GM23338 (cell line): Measurements from ENCODE around the gene EXOC6B. TPM values are rescaled to one million over a fixed set of nuclear protein-coding genes. Genes with fewer than 3 reads are reported as not detected.

ENCODE experiments used
- ATAC-seq: fragments of 200-7000 bp; cut with Tn5 transposase; 3 replicates; pipeline ENCODE4 v1.9.1; 2020
- DNase-seq: peaks from one replicate; pipeline ENCODE4 v3.0.0-alpha.2; 2015; ENCODE audit warnings: low spot score
- H2AFZ ChIP-seq: fragments of 200-600 bp; sonication (generic); 2 replicates; pipeline ENCODE4 v1.8.0; 2016; ENCODE audit warnings: antibody characterized with exemption, mild to moderate bottlenecking, moderate library complexity
- H3F3A ChIP-seq: fragments of 200-600 bp; sonication (generic); replicated peaks from 2 replicates; pipeline ENCODE4 v1.8.0; 2017; ENCODE audit warnings: antibody characterized with exemption, mixed run types, low read depth
- H3K27ac ChIP-seq: fragments of 200-600 bp; sonication (generic); 2 replicates; pipeline ENCODE4 v1.6.1; 2016; ENCODE audit warnings: low read depth
- H3K27me3 ChIP-seq: fragments of 200-600 bp; sonication (generic); 2 replicates; pipeline ENCODE4 v1.8.0; 2016; ENCODE audit warnings: mild to moderate bottlenecking, mixed run types, moderate library complexity; ENCODE audit not compliant: insufficient read depth
- H3K36me3 ChIP-seq: fragments of 200-600 bp; sonication (generic); 2 replicates; pipeline ENCODE4 v1.8.0; 2016; ENCODE audit warnings: mild to moderate bottlenecking; ENCODE audit not compliant: insufficient read depth
- H3K4me1 ChIP-seq: fragments of 200-600 bp; sonication (generic); 2 replicates; pipeline ENCODE4 v1.8.0; 2016; ENCODE audit warnings: mild to moderate bottlenecking, moderate library complexity; ENCODE audit not compliant: insufficient read depth
- H3K4me2 ChIP-seq: fragments of 200-600 bp; sonication (generic); 2 replicates; pipeline ENCODE4 v1.7.1; 2017; ENCODE audit warnings: mixed run types
- H3K4me3 ChIP-seq: fragments of 200-600 bp; sonication (generic); 2 replicates; pipeline ENCODE4 v1.6.1; 2016; ENCODE audit warnings: mixed run types
- H3K79me2 ChIP-seq: fragments of 200-600 bp; sonication (generic); replicated peaks from 2 replicates; pipeline ENCODE4 v1.8.0; 2017; ENCODE audit warnings: mild to moderate bottlenecking; ENCODE audit not compliant: insufficient read depth
- H3K9me2 ChIP-seq: fragments of 200-600 bp; sonication (generic); 2 replicates; pipeline ENCODE4 v1.8.0; 2017; ENCODE audit not compliant: insufficient read depth
- H4K20me1 ChIP-seq: fragments of 200-600 bp; sonication (generic); replicated peaks from 2 replicates; pipeline ENCODE4 v1.8.0; 2017; ENCODE audit warnings: mild to moderate bottlenecking; ENCODE audit not compliant: insufficient read depth
- H3K27ac Mint-ChIP-seq: 2 replicates; pipeline ENCODE4 v1.8.0; 2020; ENCODE audit warnings: inconsistent platforms, mild to moderate bottlenecking, moderate library complexity, mixed read lengths
- H3K27me3 Mint-ChIP-seq: 3 replicates; pipeline ENCODE4 v1.8.0; 2022; ENCODE audit warnings: low read depth, mild to moderate bottlenecking, moderate library complexity, mixed read lengths, inconsistent platforms; ENCODE audit not compliant: insufficient read depth, poor library complexity
- H3K36me3 Mint-ChIP-seq: 3 replicates; pipeline ENCODE4 v1.8.0; 2021; ENCODE audit warnings: low read depth, mild to moderate bottlenecking, inconsistent platforms, moderate library complexity, mixed read lengths
- H3K4me1 Mint-ChIP-seq: 3 replicates; pipeline ENCODE4 v1.8.0; 2020; ENCODE audit warnings: mild to moderate bottlenecking, inconsistent platforms, mixed read lengths
- H3K4me3 Mint-ChIP-seq: 3 replicates; pipeline ENCODE4 v1.8.0; 2021; ENCODE audit warnings: moderate library complexity, mild to moderate bottlenecking, inconsistent platforms, mixed read lengths
- H3K9me3 Mint-ChIP-seq: 3 replicates; pipeline ENCODE4 v1.8.0; 2020; ENCODE audit warnings: moderate library complexity, mild to moderate bottlenecking, inconsistent platforms, mixed read lengths
- CREB1 ChIP-seq: fragments of 250-450 bp; sonication (Bioruptor Pico); IDR thresholded peaks from 2 replicates; pipeline ENCODE4 v1.5.0; 2020; ENCODE audit warnings: low read depth, mild to moderate bottlenecking, moderate library complexity
- EZH2 ChIP-seq: fragments of 200-600 bp; sonication (generic); IDR thresholded peaks from one replicate; pipeline ENCODE4 v1.8.0; 2017; ENCODE audit warnings: antibody characterized with exemption, mild to moderate bottlenecking, low read depth; ENCODE audit not compliant: unreplicated experiment
- EZH2phosphoT487 ChIP-seq: fragments of 200-600 bp; sonication (generic); IDR thresholded peaks from one replicate; pipeline ENCODE4 v1.8.1; 2018; ENCODE audit warnings: antibody characterized with exemption; ENCODE audit not compliant: unreplicated experiment
- POLR2AphosphoS5 ChIP-seq: IDR thresholded peaks from 2 replicates; pipeline ENCODE4 v1.6.1; 2016; ENCODE audit warnings: antibody characterized with exemption, low read depth
- STAT1 ChIP-seq: IDR thresholded peaks from one replicate; pipeline ENCODE4 v1.6.1; 2016; ENCODE audit warnings: antibody characterized with exemption; ENCODE audit not compliant: unreplicated experiment
- ZNF114 ChIP-seq: fragments of 250-450 bp; sonication (Bioruptor Pico); IDR thresholded peaks from 2 replicates; pipeline ENCODE4 v1.5.0; 2020; ENCODE audit warnings: mild to moderate bottlenecking, moderate library complexity
- ZNF331 ChIP-seq: fragments of 250-450 bp; sonication (Bioruptor Pico); IDR thresholded peaks from 2 replicates; pipeline ENCODE4 v1.5.0; 2020; ENCODE audit warnings: low read depth, mild to moderate bottlenecking, moderate library complexity
- polyA plus RNA-seq: library from polyadenylated mRNA; unstranded; fragments of >200 nt; fragmentation: Nextera tagmentation; extraction: Ambion mirVana; gene quantifications from 2 replicates; pipeline ENCODE4 v1.2.1, GENCODE V29; 2016
- total RNA-seq: library from RNA; depleted of rRNA; stranded (reverse); fragments of >200 nt; shearing (Covaris generic); gene quantifications from 2 replicates; pipeline ENCODE4 v1.2.3, GENCODE V29; 2014
- TF ChIP-seq, protein P1 (sequence below): IDR thresholded peaks from 2 replicates; pipeline ENCODE4 v1.6.1; 2016; ENCODE audit warnings: antibody characterized with exemption
- TF ChIP-seq, protein P2 (sequence below): fragments of 250-450 bp; sonication (Bioruptor Pico); IDR thresholded peaks from 2 replicates; pipeline ENCODE4 v1.5.0; 2020; ENCODE audit warnings: mild to moderate bottlenecking, moderate library complexity
- TF ChIP-seq, protein P3 (sequence below): IDR thresholded peaks from one replicate; pipeline ENCODE4 v1.6.1; 2018; ENCODE audit warnings: antibody characterized with exemption; ENCODE audit not compliant: unreplicated experiment

The EXOC6B gene
- total and polyA plus RNA-seq, 2 experiments from 2014 or later = 7.2 to 45.9 TPM

DNA sequence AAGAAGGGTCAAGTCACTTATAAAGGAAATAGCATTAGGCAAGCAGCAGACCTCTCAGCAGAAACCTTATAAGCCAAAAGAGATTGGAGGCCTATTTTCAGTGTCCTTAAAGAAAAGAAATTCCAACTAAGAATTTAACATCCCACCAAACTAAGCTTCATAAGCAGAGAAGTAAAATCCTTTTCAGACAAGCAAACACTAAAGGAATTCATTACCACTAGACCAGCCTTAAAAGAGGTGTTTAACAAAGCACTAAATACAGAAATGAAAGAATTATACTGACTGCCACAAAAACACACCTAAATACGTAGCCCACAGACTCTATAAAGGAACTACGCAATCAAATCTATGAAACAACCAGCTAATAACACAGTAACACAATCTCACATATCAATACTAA, 160.4 kb downstream of the EXOC6B start:
- peaks cover 2% of the 10 kb centered on the region; the same call in 2 of the 3 replicates for H3K4me1 Mint-ChIP-seq
- H3F3A ChIP-seq = no peaks in the 10 kb centered on the region
- H3K27ac ChIP-seq = no peak overlapping the region; the same call in 1 of the 2 replicates
- no peak overlapping the region for H3K4me2 ChIP-seq
- no peaks in the 10 kb centered on the region for H3K36me3 ChIP-seq
- H3K79me2 ChIP-seq = peaks cover 14% of the 10 kb centered on the region
- H4K20me1 ChIP-seq = no peaks in the 10 kb centered on the region
- peaks cover 17% of the 10 kb centered on the region for H3K9me3 Mint-ChIP-seq
- no peak overlapping the region for H3K4me3 ChIP-seq
- H3K4me1 ChIP-seq = no peaks in the 10 kb centered on the region
- H3K27me3 ChIP-seq = no peaks in the 10 kb centered on the region
- no peak for ATAC-seq
- peaks cover 3% of the 10 kb centered on the region for H3K27me3 Mint-ChIP-seq
- no peak overlapping the region for H3K27ac Mint-ChIP-seq
- H3K9me2 ChIP-seq = peaks cover 7% of the 10 kb centered on the region
- DNase-seq = no peak
- H3K4me3 Mint-ChIP-seq = no peak overlapping the region
- no peak for TF ChIP-seq STAT1
- no peak for TF ChIP-seq POLR2AphosphoS5
- TF ChIP-seq, protein P1, sequence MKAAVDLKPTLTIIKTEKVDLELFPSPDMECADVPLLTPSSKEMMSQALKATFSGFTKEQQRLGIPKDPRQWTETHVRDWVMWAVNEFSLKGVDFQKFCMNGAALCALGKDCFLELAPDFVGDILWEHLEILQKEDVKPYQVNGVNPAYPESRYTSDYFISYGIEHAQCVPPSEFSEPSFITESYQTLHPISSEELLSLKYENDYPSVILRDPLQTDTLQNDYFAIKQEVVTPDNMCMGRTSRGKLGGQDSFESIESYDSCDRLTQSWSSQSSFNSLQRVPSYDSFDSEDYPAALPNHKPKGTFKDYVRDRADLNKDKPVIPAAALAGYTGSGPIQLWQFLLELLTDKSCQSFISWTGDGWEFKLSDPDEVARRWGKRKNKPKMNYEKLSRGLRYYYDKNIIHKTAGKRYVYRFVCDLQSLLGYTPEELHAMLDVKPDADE = no peak
- no peak for TF ChIP-seq EZH2phosphoT487
- TF ChIP-seq, protein P2, sequence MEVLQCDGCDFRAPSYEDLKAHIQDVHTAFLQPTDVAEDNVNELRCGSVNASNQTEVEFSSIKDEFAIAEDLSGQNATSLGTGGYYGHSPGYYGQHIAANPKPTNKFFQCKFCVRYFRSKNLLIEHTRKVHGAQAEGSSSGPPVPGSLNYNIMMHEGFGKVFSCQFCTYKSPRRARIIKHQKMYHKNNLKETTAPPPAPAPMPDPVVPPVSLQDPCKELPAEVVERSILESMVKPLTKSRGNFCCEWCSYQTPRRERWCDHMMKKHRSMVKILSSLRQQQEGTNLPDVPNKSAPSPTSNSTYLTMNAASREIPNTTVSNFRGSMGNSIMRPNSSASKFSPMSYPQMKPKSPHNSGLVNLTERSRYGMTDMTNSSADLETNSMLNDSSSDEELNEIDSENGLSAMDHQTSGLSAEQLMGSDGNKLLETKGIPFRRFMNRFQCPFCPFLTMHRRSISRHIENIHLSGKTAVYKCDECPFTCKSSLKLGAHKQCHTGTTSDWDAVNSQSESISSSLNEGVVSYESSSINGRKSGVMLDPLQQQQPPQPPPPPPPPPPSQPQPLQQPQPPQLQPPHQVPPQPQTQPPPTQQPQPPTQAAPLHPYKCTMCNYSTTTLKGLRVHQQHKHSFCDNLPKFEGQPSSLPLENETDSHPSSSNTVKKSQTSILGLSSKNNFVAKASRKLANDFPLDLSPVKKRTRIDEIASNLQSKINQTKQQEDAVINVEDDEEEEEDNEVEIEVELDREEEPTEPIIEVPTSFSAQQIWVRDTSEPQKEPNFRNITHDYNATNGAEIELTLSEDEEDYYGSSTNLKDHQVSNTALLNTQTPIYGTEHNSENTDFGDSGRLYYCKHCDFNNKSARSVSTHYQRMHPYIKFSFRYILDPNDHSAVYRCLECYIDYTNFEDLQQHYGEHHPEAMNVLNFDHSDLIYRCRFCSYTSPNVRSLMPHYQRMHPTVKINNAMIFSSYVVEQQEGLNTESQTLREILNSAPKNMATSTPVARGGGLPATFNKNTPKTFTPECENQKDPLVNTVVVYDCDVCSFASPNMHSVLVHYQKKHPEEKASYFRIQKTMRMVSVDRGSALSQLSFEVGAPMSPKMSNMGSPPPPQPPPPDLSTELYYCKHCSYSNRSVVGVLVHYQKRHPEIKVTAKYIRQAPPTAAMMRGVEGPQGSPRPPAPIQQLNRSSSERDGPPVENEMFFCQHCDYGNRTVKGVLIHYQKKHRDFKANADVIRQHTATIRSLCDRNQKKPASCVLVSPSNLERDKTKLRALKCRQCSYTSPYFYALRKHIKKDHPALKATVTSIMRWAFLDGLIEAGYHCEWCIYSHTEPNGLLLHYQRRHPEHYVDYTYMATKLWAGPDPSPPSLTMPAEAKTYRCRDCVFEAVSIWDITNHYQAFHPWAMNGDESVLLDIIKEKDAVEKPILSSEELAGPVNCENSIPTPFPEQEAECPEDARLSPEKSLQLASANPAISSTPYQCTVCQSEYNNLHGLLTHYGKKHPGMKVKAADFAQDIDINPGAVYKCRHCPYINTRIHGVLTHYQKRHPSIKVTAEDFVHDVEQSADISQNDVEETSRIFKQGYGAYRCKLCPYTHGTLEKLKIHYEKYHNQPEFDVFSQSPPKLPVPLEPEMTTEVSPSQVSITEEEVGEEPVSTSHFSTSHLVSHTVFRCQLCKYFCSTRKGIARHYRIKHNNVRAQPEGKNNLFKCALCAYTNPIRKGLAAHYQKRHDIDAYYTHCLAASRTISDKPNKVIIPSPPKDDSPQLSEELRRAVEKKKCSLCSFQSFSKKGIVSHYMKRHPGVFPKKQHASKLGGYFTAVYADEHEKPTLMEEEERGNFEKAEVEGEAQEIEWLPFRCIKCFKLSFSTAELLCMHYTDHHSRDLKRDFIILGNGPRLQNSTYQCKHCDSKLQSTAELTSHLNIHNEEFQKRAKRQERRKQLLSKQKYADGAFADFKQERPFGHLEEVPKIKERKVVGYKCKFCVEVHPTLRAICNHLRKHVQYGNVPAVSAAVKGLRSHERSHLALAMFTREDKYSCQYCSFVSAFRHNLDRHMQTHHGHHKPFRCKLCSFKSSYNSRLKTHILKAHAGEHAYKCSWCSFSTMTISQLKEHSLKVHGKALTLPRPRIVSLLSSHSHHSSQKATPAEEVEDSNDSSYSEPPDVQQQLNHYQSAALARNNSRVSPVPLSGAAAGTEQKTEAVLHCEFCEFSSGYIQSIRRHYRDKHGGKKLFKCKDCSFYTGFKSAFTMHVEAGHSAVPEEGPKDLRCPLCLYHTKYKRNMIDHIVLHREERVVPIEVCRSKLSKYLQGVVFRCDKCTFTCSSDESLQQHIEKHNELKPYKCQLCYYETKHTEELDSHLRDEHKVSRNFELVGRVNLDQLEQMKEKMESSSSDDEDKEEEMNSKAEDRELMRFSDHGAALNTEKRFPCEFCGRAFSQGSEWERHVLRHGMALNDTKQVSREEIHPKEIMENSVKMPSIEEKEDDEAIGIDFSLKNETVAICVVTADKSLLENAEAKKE (CRISPR knock-in tag) = no peak
- H2AFZ ChIP-seq = no peak overlapping the region
- peaks cover 15% of the 10 kb centered on the region for H3K36me3 Mint-ChIP-seq

DNA sequence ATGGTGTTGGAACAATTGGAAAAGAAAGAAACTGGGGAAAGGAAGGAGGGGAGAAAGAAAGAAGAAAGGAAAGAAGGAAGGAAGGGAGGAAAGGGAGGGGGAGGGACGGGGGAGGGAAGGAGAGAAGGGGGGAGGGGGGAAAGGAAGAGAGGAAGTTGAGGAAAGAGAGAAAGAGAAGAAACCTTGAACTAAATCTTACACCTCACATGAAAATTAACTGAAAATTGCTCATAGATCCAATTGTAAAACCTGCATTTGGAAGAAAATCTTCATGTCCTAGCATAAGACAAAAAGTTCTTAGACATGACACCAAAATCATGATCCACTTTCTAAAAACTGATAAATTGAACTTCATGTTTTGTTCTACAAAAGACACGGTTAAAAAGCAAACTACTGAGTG, 163.8 kb downstream of the EXOC6B start:
- H3K36me3 ChIP-seq = no peaks in the 10 kb centered on the region
- H3K4me1 ChIP-seq = no peaks in the 10 kb centered on the region
- peaks cover 5% of the 10 kb centered on the region; the same call in 2 of the 3 replicates for H3K9me3 Mint-ChIP-seq
- H3K4me3 ChIP-seq = no peak overlapping the region
- no peak overlapping the region for H3K27ac Mint-ChIP-seq
- DNase-seq = no peak
- no peak overlapping the region for H3K4me3 Mint-ChIP-seq
- no peaks in the 10 kb centered on the region for H3F3A ChIP-seq
- H3K4me1 Mint-ChIP-seq = peaks cover 2% of the 10 kb centered on the region; the same call in 2 of the 3 replicates
- H2AFZ ChIP-seq = no peak overlapping the region
- no peaks in the 10 kb centered on the region for H3K79me2 ChIP-seq
- no peaks in the 10 kb centered on the region for H3K27me3 ChIP-seq
- peaks cover 4% of the 10 kb centered on the region; the same call in 2 of the 3 replicates for H3K36me3 Mint-ChIP-seq
- H3K27ac ChIP-seq = no peak overlapping the region
- ATAC-seq = no peak
- H3K27me3 Mint-ChIP-seq = peaks cover 3% of the 10 kb centered on the region
- H4K20me1 ChIP-seq = no peaks in the 10 kb centered on the region
- H3K9me2 ChIP-seq = no peaks in the 10 kb centered on the region
- H3K4me2 ChIP-seq = no peak overlapping the region
- TF ChIP-seq ZNF331 (CRISPR knock-in tag) (no peak), CREB1 (CRISPR knock-in tag) (no peak), EZH2 (no peak), ZNF114 (CRISPR knock-in tag) (no peak), POLR2AphosphoS5 (no peak)
- TF ChIP-seq, protein P1 = no peak
- TF ChIP-seq, protein P3, sequence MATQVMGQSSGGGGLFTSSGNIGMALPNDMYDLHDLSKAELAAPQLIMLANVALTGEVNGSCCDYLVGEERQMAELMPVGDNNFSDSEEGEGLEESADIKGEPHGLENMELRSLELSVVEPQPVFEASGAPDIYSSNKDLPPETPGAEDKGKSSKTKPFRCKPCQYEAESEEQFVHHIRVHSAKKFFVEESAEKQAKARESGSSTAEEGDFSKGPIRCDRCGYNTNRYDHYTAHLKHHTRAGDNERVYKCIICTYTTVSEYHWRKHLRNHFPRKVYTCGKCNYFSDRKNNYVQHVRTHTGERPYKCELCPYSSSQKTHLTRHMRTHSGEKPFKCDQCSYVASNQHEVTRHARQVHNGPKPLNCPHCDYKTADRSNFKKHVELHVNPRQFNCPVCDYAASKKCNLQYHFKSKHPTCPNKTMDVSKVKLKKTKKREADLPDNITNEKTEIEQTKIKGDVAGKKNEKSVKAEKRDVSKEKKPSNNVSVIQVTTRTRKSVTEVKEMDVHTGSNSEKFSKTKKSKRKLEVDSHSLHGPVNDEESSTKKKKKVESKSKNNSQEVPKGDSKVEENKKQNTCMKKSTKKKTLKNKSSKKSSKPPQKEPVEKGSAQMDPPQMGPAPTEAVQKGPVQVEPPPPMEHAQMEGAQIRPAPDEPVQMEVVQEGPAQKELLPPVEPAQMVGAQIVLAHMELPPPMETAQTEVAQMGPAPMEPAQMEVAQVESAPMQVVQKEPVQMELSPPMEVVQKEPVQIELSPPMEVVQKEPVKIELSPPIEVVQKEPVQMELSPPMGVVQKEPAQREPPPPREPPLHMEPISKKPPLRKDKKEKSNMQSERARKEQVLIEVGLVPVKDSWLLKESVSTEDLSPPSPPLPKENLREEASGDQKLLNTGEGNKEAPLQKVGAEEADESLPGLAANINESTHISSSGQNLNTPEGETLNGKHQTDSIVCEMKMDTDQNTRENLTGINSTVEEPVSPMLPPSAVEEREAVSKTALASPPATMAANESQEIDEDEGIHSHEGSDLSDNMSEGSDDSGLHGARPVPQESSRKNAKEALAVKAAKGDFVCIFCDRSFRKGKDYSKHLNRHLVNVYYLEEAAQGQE = no peak
